HG02840 (cell line): Measurements from ENCODE around the gene FBL.

ENCODE experiments used
- ATAC-seq: cut with Tn5 transposase; IDR thresholded peaks from one replicate; pipeline ENCODE4 v1.9.1; 2021; ENCODE audit warnings: mild to moderate bottlenecking, moderate library complexity, moderate number of reproducible peaks; ENCODE audit not compliant: unreplicated experiment, low FRiP score

Gene FBL

DNA sequence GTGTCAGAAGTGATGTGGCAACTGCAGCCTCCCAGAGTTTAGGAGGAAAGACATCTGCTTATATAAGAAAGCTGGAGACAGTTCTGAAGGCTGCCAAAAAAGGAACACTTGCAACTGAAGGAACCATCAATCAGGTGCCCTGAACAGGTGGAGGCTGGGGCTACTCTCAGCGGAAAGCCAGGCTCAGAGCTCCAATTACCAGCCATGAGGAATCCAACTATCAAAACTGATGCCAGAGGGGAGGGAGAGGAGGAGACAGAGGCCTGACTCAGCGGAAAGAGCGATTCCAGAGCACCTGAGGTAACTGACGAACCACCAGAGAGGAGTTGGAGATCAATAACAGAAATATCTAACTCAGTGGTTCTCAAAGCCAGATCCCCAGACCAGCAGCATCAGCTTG lies 43.2 kb downstream of the FBL start:
- ATAC-seq: no peak

DNA sequence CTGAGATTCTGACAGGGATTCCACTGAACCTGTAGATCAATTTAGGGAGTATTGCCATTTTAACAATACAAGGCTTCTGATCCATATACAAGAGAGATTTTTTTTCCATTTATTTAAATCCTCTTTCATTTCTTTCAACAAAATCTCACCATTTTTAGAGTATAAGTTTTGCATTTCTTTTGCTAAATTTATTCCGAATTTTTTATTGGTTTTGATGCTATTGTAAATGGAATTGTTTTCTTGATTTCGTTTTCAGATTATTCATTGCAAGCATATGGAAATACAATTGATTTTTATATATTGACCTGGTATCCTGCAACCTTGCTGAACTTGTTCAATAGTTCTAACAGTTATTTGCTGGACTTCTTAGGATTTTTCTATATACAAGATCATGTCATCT lies 49.1 kb downstream of the FBL start:
- ATAC-seq: no peak

DNA sequence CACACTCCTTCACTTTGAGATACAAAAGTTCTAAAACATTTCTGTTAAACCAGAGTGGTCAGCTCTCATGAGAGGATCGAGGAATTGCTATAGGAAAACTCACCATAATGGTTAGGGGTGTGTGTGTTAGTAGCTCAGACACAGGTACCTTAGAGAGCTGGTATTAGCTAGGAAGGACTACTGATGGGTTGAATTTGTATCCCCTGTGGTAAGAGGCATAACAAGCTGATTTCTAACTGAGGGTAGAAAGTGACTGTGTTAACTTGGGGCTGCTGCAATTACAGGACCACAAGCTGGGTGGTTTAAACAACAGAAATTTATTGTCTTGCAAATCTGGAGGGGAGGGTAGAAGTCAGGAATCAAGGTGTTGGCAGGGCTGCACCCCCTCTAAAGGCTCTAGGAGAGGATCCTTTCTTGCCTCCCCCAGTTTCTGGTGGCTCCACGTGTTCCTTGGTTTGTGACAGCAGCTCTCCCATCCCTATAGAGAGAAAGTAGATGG lies 50.1 kb downstream of the FBL start:
- no peak for ATAC-seq

DNA sequence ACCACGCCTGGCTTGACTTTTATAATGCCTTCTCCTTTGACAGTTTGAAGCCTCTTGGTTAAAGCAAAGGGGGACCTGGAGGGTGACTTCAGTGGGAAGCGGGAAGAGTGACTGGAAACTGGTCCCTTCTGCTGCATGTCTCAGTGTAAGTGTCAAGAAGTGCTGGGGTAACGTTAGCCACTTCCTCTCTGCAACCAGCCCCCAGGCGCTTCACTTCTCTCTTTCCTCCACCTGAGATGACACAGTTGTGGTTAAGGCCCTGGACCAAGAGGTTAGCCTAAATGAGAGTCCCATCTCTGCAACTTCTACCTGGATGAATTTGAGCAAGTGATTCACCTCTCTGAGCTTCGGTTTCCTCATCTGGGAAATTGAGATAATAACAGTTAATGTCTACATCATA lies 51.2 kb downstream of the FBL start:
- ATAC-seq: no peak

DNA sequence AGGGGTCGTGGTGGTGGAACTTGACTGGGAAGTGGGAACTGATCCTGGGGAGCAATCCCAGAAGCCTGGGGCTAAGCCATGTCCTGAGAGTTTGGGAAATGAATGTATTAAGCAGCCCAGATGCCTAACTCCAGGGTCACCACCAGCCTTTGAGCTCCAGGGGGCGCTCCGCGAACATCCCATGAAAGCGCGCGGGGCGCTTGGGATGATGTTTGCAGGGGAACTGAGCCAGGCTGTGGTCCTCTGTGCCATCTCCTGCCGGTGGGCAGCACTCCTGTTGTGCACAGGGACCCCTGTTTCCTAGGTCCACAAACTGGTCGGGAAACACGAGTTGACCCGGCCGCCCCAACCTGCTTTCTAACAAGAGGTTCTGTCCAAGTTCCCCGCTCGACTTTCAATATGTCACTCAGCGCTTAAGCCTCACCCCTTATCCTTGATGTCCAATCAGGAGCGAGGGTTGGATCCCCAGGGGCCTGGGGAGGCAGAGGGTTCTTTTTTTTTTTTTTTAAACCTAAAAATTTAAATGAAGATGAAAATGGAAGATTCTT lies 53.1 kb downstream of the FBL start:
- peak; percentile 71 for ATAC-seq

DNA sequence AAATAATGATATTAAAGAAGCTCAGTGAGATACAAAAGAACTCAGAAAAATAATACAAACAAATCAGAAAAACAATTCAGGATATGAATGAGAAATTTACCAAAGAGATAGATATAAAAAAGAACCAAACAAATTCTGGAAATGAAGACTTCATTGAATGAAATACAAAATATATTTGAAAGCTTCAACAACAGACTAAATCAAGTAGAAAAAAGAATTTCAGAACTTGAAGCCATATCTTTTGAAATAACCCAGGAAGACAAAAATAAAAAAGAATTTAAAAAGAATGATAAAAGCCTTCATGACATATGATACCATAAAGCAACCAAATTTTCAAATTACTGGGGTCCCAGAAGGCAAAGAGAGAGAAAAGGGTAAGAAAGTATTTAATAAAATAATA lies 57.9 kb downstream of the FBL start:
- ATAC-seq: no peak
